GM12878 (cell line): Measurements from ENCODE around the gene DYNC1LI1. TPM values are rescaled to one million over a fixed set of nuclear protein-coding genes. Genes with fewer than 3 reads are reported as not detected.

Experiments used
- BMI1 ChIP-seq: fragments of 450-650 bp; IDR thresholded peaks from 2 replicates; pipeline ENCODE4 v1.6.1; 2016; ENCODE audit warnings: mild to moderate bottlenecking, moderate library complexity, borderline replicate concordance
- CBFB ChIP-seq: IDR thresholded peaks from 2 replicates; pipeline ENCODE4 v1.6.1; 2016; ENCODE audit warnings: antibody characterized with exemption, low read depth
- DPF2 ChIP-seq: fragments of 450-650 bp; IDR thresholded peaks from 2 replicates; pipeline ENCODE4 v1.6.1; 2017; ENCODE audit warnings: mild to moderate bottlenecking
- EGR1 ChIP-seq, 2 experiments: IDR thresholded peaks; 1 replicate in 1 of 2; 2 replicates in 1 of 2; pipeline ENCODE4 v1.6.1; 2011 to 2012; ENCODE audit warnings: low read depth in 2 of 2, low read length in 2 of 2, borderline replicate concordance in 1 of 2, mild to moderate bottlenecking in 1 of 2, moderate library complexity in 1 of 2
- GATAD2B ChIP-seq: fragments of 450-650 bp; conservative IDR thresholded peaks from 2 replicates; pipeline ENCODE4 v1.6.1; 2017; ENCODE audit warnings: low read depth, mild to moderate bottlenecking, moderate library complexity
- HDGF ChIP-seq: fragments of 450-650 bp; IDR thresholded peaks from 2 replicates; pipeline ENCODE4 v1.6.1; 2016; ENCODE audit warnings: antibody characterized with exemption
- IKZF2 ChIP-seq, 2 experiments: fragments of 450-650 bp; IDR thresholded peaks; 2 replicates each; pipeline ENCODE4 v1.6.1; 2017; ENCODE audit warnings: mild to moderate bottlenecking in 2 of 2, moderate library complexity in 2 of 2
- PAX5 ChIP-seq: IDR thresholded peaks from 2 replicates; pipeline ENCODE4 v1.6.1; 2011; ENCODE audit warnings: low read depth, low read length, borderline replicate concordance
- SMARCA5 ChIP-seq: fragments of 450-650 bp; IDR thresholded peaks from 2 replicates; pipeline ENCODE4 v1.6.1; 2017; ENCODE audit warnings: mild to moderate bottlenecking
- TAF1 ChIP-seq: IDR thresholded peaks from 2 replicates; pipeline ENCODE4 v1.6.1; 2011; ENCODE audit warnings: mild to moderate bottlenecking, low read depth, low read length, borderline replicate concordance
- YY1 ChIP-seq: IDR thresholded peaks from 2 replicates; pipeline ENCODE4 v1.6.1; 2011; ENCODE audit warnings: low read depth, mild to moderate bottlenecking, low read length
- ZNF207 ChIP-seq: fragments of 450-650 bp; IDR thresholded peaks from 2 replicates; pipeline ENCODE4 v1.6.1; 2014; ENCODE audit warnings: antibody characterized with exemption, mild to moderate bottlenecking, borderline replicate concordance
- ZZZ3 ChIP-seq: IDR thresholded peaks from 2 replicates; pipeline ENCODE4 v1.6.1; 2011; ENCODE audit warnings: low read depth; ENCODE audit not compliant: control insufficient read depth, insufficient read length
- polyA plus RNA-seq, 11 experiments: library from polyadenylated mRNA; depleted of rRNA in 4 of 11; unstranded in 6 of 11; stranded (reverse) in 5 of 11; fragments of >200 nt; fragmentation: Nextera tagmentation in 4 of 11; fragmentation: Illumina TruSeq in 1 of 11; extraction: Ambion mirVana in 4 of 11; extraction: Trizol in 1 of 11; gene quantifications; 1 replicate in 1 of 11; 2 replicates in 10 of 11; pipeline versions ENCODE4 v1.2.1 to v1.2.3, GENCODE V29; 2011 to 2016; ENCODE audit warnings: inconsistent platforms in 2 of 11, missing spikeins in 2 of 11, low read depth in 1 of 11
- total RNA-seq, 4 experiments: library from RNA; depleted of rRNA in 3 of 4; stranded (reverse); fragments of >200 nt in 3 of 4; fragmentation: Illumina TruSeq in 1 of 4; extraction: Trizol in 1 of 4; gene quantifications; 2 replicates each; pipeline versions ENCODE4 v1.2.1 to v1.2.3, GENCODE V29; 2013 to 2021
- TF ChIP-seq, protein P1 (sequence below): fragments of 450-650 bp; IDR thresholded peaks from 2 replicates; pipeline ENCODE4 v1.6.1; 2018; ENCODE audit warnings: borderline replicate concordance, mild to moderate bottlenecking; ENCODE audit not compliant: partially characterized antibody
- TF ChIP-seq, protein P2 (sequence below): fragments of 450-650 bp; IDR thresholded peaks from 2 replicates; pipeline ENCODE4 v1.6.1; 2017; ENCODE audit warnings: mild to moderate bottlenecking, moderate library complexity
- TF ChIP-seq, protein P3 (sequence below): IDR thresholded peaks from 2 replicates; pipeline ENCODE4 v1.6.1; 2012; ENCODE audit warnings: low read depth, low read length, improper control_type of control experiment
- TF ChIP-seq, protein P4 (sequence below): fragments of 450-650 bp; conservative IDR thresholded peaks from 2 replicates; pipeline ENCODE4 v1.6.1; 2017; ENCODE audit warnings: mild to moderate bottlenecking, moderate library complexity

DYNC1LI1 gene
- total and polyA plus RNA-seq, 10 of the 15 experiments (the other 5 are each of a cell fraction or from before 2014, with no cell fraction given): 11.5 to 51.7 (median 32.0) TPM

- TF ChIP-seq, protein P1, sequence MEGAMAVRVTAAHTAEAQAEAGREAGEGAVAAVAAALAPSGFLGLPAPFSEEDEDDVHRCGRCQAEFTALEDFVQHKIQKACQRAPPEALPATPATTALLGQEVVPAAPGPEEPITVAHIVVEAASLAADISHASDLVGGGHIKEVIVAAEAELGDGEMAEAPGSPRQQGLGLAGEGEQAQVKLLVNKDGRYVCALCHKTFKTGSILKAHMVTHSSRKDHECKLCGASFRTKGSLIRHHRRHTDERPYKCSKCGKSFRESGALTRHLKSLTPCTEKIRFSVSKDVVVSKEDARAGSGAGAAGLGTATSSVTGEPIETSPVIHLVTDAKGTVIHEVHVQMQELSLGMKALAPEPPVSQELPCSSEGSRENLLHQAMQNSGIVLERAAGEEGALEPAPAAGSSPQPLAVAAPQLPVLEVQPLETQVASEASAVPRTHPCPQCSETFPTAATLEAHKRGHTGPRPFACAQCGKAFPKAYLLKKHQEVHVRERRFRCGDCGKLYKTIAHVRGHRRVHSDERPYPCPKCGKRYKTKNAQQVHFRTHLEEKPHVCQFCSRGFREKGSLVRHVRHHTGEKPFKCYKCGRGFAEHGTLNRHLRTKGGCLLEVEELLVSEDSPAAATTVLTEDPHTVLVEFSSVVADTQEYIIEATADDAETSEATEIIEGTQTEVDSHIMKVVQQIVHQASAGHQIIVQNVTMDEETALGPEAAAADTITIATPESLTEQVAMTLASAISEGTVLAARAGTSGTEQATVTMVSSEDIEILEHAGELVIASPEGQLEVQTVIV: peak; percentile 14
- TF ChIP-seq DPF2: peak; percentile 59; the same call in 1 of the 2 replicates
- peak; percentile 54 to 70; a peak in 3 of 4 replicates for TF ChIP-seq IKZF2 (IDR thresholded peaks at IDR 0.05)
- TF ChIP-seq, protein P2, sequence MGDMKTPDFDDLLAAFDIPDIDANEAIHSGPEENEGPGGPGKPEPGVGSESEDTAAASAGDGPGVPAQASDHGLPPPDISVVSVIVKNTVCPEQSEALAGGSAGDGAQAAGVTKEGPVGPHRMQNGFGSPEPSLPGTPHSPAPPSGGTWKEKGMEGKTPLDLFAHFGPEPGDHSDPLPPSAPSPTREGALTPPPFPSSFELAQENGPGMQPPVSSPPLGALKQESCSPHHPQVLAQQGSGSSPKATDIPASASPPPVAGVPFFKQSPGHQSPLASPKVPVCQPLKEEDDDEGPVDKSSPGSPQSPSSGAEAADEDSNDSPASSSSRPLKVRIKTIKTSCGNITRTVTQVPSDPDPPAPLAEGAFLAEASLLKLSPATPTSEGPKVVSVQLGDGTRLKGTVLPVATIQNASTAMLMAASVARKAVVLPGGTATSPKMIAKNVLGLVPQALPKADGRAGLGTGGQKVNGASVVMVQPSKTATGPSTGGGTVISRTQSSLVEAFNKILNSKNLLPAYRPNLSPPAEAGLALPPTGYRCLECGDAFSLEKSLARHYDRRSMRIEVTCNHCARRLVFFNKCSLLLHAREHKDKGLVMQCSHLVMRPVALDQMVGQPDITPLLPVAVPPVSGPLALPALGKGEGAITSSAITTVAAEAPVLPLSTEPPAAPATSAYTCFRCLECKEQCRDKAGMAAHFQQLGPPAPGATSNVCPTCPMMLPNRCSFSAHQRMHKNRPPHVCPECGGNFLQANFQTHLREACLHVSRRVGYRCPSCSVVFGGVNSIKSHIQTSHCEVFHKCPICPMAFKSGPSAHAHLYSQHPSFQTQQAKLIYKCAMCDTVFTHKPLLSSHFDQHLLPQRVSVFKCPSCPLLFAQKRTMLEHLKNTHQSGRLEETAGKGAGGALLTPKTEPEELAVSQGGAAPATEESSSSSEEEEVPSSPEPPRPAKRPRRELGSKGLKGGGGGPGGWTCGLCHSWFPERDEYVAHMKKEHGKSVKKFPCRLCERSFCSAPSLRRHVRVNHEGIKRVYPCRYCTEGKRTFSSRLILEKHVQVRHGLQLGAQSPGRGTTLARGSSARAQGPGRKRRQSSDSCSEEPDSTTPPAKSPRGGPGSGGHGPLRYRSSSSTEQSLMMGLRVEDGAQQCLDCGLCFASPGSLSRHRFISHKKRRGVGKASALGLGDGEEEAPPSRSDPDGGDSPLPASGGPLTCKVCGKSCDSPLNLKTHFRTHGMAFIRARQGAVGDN: peak; percentile 54; the same call in 1 of the 2 replicates
- no peak for TF ChIP-seq HDGF
- no peak for TF ChIP-seq ZZZ3
- no peak for TF ChIP-seq PAX5
- peak; percentile 96 for TF ChIP-seq YY1
- peak; percentile 73; the same call in 1 of the 2 replicates for TF ChIP-seq TAF1
- TF ChIP-seq EGR1 (IDR thresholded peaks at IDR 0.05; ENCODE audit: borderline replicate concordance in 1 of 2, low read depth in 2 of 2, low read length in 2 of 2): peak in 1 of 2 experiments; percentile 90; a peak in 2 of 3 replicates
- TF ChIP-seq, protein P3, sequence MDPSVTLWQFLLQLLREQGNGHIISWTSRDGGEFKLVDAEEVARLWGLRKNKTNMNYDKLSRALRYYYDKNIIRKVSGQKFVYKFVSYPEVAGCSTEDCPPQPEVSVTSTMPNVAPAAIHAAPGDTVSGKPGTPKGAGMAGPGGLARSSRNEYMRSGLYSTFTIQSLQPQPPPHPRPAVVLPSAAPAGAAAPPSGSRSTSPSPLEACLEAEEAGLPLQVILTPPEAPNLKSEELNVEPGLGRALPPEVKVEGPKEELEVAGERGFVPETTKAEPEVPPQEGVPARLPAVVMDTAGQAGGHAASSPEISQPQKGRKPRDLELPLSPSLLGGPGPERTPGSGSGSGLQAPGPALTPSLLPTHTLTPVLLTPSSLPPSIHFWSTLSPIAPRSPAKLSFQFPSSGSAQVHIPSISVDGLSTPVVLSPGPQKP: no peak
- 0 out of 2 replicates have a peak, but pooled peaks have one; percentile 15 for TF ChIP-seq CBFB
- peak; percentile 85 for TF ChIP-seq GATAD2B
- TF ChIP-seq SMARCA5: peak; percentile 64; the same call in 1 of the 2 replicates
- peak; percentile 58; the same call in 1 of the 2 replicates for TF ChIP-seq ZNF207
- TF ChIP-seq, protein P4, sequence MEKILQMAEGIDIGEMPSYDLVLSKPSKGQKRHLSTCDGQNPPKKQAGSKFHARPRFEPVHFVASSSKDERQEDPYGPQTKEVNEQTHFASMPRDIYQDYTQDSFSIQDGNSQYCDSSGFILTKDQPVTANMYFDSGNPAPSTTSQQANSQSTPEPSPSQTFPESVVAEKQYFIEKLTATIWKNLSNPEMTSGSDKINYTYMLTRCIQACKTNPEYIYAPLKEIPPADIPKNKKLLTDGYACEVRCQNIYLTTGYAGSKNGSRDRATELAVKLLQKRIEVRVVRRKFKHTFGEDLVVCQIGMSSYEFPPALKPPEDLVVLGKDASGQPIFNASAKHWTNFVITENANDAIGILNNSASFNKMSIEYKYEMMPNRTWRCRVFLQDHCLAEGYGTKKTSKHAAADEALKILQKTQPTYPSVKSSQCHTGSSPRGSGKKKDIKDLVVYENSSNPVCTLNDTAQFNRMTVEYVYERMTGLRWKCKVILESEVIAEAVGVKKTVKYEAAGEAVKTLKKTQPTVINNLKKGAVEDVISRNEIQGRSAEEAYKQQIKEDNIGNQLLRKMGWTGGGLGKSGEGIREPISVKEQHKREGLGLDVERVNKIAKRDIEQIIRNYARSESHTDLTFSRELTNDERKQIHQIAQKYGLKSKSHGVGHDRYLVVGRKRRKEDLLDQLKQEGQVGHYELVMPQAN: peak; percentile 71
- TF ChIP-seq BMI1: no peak
Observed at GRCh38 chr3:32570421-32571191, at the start of gene DYNC1LI1 (continued).
